Measurements from ENCODE around the gene KLHL42.

DNA sequence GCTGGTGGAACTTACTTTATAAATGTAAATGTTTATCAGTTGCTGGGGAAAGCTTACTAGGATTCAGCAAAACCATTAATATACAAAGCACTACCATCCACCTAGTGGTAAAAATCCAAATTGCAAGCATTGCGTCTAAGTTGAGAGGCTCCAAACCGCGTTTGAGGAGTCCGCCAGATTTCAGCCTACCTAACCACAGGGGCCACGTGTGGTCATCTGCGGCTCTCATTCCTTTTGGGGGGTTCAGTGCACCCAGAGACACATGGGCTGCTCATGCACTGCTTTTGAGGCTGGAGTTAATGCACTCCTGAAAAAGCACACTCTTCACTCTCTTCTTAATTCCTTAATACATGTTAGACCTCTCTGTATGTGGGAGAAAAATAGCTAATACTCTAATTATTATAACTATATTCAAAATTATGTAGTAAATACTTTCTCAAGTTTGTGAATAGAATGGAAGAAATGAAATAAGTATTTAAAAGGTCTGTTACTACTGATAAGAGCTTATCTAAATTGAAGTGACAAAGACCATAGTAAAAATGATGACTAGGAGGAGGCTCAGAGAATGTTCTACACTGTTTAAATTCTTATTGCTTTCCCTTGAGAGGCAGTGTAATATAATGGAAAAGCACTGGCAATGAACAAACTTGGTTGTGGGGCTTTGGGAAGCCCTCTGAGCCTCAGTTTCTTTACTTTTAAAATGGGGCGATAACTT, 41.4 kb downstream of the KLHL42 start:
- TF ChIP-seq POLR2A (IDR thresholded peaks at IDR 0.05) (no peak), POLR2AphosphoS5 (IDR thresholded peaks at IDR 0.05) (no peak)
- TF ChIP-seq, protein P1, sequence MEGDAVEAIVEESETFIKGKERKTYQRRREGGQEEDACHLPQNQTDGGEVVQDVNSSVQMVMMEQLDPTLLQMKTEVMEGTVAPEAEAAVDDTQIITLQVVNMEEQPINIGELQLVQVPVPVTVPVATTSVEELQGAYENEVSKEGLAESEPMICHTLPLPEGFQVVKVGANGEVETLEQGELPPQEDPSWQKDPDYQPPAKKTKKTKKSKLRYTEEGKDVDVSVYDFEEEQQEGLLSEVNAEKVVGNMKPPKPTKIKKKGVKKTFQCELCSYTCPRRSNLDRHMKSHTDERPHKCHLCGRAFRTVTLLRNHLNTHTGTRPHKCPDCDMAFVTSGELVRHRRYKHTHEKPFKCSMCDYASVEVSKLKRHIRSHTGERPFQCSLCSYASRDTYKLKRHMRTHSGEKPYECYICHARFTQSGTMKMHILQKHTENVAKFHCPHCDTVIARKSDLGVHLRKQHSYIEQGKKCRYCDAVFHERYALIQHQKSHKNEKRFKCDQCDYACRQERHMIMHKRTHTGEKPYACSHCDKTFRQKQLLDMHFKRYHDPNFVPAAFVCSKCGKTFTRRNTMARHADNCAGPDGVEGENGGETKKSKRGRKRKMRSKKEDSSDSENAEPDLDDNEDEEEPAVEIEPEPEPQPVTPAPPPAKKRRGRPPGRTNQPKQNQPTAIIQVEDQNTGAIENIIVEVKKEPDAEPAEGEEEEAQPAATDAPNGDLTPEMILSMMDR (IDR thresholded peaks at IDR 0.05), result peak; percentile 51 to 67 (median 63)
